Measurements from ENCODE around the gene NOX5. TPM values are rescaled to one million over a fixed set of nuclear protein-coding genes. Genes with fewer than 3 reads are reported as not detected.
"Not testable (repeated sequence)": the region's sequence is repeated elsewhere in the genome, so short reads cannot be mapped to it uniquely, and the experiment has no call there.

The NOX5 gene
- total RNA-seq, 2 donors from 2014 or later = 0.16 to 0.19 TPM

DNA sequence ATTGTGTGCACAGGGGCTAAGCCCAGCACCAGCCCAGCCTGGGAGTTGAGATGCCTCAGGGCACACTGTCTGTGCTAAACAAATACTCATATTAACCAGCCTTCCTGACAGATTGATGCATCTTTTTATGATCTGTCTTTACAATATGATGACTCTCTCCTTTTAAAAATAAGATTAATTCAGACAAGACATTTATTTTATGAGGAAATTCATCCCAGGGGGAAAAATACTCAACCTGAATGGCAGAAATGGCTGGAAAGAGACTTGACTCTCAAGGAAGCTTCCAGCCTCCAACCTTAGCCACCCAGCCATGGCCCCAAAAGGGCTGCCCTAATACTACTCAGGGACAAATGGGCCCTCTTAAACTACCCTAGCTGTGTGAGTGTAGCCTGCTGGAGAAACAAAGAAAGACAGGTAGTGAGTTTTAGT, 46.9 kb downstream of the NOX5 start:
- H3K4me3 ChIP-seq = no peak overlapping the region
- TF ChIP-seq, protein P1, sequence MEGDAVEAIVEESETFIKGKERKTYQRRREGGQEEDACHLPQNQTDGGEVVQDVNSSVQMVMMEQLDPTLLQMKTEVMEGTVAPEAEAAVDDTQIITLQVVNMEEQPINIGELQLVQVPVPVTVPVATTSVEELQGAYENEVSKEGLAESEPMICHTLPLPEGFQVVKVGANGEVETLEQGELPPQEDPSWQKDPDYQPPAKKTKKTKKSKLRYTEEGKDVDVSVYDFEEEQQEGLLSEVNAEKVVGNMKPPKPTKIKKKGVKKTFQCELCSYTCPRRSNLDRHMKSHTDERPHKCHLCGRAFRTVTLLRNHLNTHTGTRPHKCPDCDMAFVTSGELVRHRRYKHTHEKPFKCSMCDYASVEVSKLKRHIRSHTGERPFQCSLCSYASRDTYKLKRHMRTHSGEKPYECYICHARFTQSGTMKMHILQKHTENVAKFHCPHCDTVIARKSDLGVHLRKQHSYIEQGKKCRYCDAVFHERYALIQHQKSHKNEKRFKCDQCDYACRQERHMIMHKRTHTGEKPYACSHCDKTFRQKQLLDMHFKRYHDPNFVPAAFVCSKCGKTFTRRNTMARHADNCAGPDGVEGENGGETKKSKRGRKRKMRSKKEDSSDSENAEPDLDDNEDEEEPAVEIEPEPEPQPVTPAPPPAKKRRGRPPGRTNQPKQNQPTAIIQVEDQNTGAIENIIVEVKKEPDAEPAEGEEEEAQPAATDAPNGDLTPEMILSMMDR (IDR thresholded peaks at IDR 0.05) = no peak
- DNase-seq (ENCODE audit: low spot score) = no peak
- no peak overlapping the region for H3K27ac ChIP-seq
- no peaks in the 10 kb centered on the region for H3K27me3 ChIP-seq
- H3K9me3 ChIP-seq = no peaks in the 10 kb centered on the region
- no peaks in the 10 kb centered on the region for H3K36me3 ChIP-seq
- H3K4me1 ChIP-seq = peaks cover 0 to 16% of the 10 kb centered on the region in 2 donors

DNA sequence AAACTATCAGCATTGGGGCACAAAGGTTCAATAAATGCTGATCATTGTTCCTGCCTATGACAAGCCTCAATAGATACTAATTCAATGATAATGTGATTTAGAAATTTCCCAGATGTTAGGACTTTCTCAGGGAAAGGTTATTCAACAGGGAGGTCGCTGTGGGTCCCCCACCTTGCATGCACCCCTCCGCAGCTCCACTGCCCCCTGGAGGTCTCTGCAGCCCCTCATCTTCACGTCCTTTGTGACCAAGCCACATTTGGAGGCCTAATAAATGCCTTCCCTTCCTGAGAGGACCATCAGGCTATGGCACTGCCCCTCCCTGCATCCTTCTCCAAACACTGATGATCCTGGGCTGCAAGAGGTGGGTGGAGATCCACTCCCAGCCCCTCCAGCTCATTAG, 50.2 kb downstream of the NOX5 start:
- TF ChIP-seq, protein P1 (IDR thresholded peaks at IDR 0.05) = no peak
- no peaks in the 10 kb centered on the region for H3K27me3 ChIP-seq

DNA sequence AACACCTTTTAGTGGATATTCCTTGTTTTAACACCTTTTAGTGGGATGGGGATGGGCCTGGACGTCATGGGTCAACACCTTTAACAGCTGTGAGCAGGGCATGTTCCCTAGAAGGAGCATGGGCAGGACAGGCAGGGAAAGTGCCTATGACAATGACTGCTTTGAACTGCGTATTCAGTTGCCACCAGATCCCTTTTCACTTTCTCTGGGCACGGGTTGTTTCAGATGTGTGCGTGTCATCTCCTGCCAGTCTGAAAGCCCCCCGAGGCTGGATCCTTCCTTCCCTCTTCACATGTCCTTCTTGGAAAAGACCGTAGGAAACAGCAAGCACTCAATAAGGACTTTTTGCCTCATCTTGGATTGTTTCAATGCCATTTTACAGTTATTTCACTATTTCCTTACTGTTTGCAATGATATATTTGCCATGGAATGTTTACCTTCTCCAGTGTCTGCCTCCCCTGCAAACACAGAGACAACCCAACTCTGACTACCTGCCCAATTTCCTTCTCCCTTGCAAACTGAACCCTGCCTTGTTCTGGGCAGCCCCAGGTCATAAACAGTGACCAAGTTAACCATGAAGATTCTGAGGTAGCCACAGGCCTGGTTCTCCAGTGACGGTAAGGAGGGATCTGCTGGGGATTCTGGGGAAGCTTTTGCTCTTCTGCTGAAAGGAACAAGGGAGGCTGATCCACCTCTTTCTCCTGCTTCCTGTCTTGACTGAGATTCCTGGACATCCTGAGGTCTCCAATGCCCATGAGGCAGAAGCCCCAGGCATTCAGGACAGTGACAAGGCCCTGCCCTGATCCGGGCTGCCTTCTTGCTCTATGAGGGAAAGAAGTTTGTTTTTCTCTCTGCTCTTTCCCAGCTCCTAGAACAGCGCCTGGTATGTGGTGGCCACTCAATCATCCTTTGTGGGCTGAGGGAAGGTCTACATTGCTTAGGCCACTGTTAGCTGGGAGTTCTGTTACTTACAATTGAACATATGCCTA, 51.8 kb downstream of the NOX5 start:
- Histone ChIP-seq H3K27ac (no peak overlapping the region), H3K36me3 (no peaks in the 10 kb centered on the region), H3K27me3 (no peaks in the 10 kb centered on the region), H3K9me3 (no peaks in the 10 kb centered on the region), H3K4me1 (no peaks in the 10 kb centered on the region), H3K4me3 (no peak overlapping the region)
- TF ChIP-seq, protein P1 (IDR thresholded peaks at IDR 0.05) = no peak
- no peak for DNase-seq (ENCODE audit: low spot score)

More for the DNA sequence above, 50.2 kb downstream of the NOX5 start:
- peaks cover 0 to 7% of the 10 kb centered on the region in 2 donors for H3K4me1 ChIP-seq
- no peak overlapping the region for H3K4me3 ChIP-seq
- no peaks in the 10 kb centered on the region for H3K36me3 ChIP-seq
- no peaks in the 10 kb centered on the region for H3K9me3 ChIP-seq
- H3K27ac ChIP-seq = no peak overlapping the region
- no peak for DNase-seq (ENCODE audit: low spot score)

DNA sequence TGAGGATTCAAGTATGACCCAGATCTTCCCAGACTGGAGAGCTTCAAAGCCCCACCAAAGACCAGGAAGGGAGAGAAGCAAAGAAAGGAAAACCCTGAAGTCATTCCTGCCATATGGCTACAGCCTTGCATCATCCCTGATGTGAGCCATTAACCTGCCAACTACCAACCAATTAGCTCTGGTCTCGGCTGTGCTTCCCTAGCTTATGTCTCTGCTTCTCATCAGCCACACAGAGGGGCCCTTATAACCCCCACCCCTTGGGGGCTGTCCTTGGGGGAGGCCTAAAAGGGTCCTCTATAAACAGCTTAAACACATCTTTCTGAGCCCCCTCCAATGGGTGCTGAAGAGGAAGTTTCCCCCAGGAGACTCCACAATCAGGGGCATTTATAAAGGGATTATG, 52.8 kb downstream of the NOX5 start:
- Histone ChIP-seq H3K27me3 (no peaks in the 10 kb centered on the region), H3K27ac (no peak overlapping the region), H3K36me3 (no peaks in the 10 kb centered on the region), H3K9me3 (no peaks in the 10 kb centered on the region), H3K4me1 (no peaks in the 10 kb centered on the region), H3K4me3 (no peak overlapping the region)
- TF ChIP-seq, protein P1 (IDR thresholded peaks at IDR 0.05) = no peak
- DNase-seq (ENCODE audit: low spot score) = no peak

DNA sequence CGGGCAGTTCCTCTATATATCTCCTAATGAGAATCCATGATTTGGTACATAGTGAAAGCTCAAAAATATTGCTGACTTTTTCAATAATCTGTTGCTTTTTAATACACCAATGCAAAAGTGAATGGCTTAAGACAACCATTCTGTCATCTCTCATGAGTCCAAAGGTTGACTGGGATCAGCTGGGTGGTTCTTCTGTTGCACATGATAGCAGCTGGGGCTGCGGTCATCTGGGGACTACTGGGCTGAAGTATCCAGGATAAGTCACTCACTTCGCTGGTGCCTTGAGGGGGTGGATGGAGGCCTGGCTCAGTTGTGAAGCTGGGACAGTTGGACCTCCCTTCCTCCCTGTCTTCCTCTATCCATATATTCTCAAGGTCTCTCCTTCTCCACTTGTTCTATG, 53.7 kb downstream of the NOX5 start:
- Histone ChIP-seq H3K36me3 (no peaks in the 10 kb centered on the region), H3K9me3 (no peaks in the 10 kb centered on the region), H3K27me3 (no peaks in the 10 kb centered on the region), H3K4me3 (no peak overlapping the region), H3K27ac (no peak overlapping the region), H3K4me1 (no peaks in the 10 kb centered on the region)
- TF ChIP-seq, protein P1 (IDR thresholded peaks at IDR 0.05) = no peak
- DNase-seq (ENCODE audit: low spot score) = no peak

DNA sequence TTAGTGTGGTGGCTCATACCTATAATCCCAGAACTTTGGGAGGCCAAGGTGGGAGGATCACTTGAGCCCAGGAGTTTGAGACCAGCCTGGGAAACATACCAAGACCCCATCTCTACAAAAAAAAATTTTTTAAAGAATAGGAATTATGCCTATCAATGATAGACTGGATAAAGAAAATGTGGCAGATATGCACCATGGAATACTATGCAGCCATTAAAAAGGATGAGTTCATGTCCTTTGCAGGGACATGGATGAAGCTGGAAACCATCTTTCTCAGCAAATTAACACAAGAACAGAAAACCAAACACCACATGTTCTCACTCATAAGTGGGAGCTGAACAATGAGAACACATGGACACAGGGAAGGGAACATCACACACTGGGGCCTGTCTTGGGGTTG, 54.8 kb downstream of the NOX5 start:
- H3K36me3 ChIP-seq; H3K27me3 ChIP-seq; H3K4me3 ChIP-seq; H3K4me1 ChIP-seq; H3K9me3 ChIP-seq; DNase-seq (ENCODE audit: low spot score); H3K27ac ChIP-seq: not testable (repeated sequence)

All from right atrium auricular region (tissue), 2 donors.